IMR-90 (cell line): Measurements from ENCODE around the gene EPB41L4A. TPM values are rescaled to one million over a fixed set of nuclear protein-coding genes. Genes with fewer than 3 reads are reported as not detected.

Experiments
- ATAC-seq: fragments of 200-7000 bp; cut with Tn5 transposase; 2 replicates; pipeline ENCODE4 v1.9.1; 2020; ENCODE audit warnings: low read depth, mild to moderate bottlenecking, moderate library complexity
- BruUV-seq: library from RNA; stranded (reverse); fragments of 400-500 nt; replicated peaks from 2 replicates; lab custom pipeline; 2021; lab: Mats Ljungman, UMichigan
- CTCF ChIA-PET: fragments of 300-600 bp; formaldehyde crosslinking; extraction: SDS; loops from one replicate; lab custom pipeline; 2021; ENCODE audit warnings: antibody characterized with exemption; lab: Yijun Ruan, JAX
- POLR2A ChIA-PET: fragments of 300-600 bp; sonication (Branson Sonifier 250); formaldehyde crosslinking; loops from one replicate; lab custom pipeline; 2022; ENCODE audit warnings: antibody characterized with exemption; ENCODE audit not compliant: unreplicated experiment; lab: Charles Lee
- DNase-seq: peaks from one replicate; pipeline ENCODE4 v3.0.0; 2013
- H2AFZ ChIP-seq: replicated peaks from 2 replicates; pipeline ENCODE3; 2013; ENCODE audit warnings: low read length, mild to moderate bottlenecking; ENCODE audit not compliant: poor library complexity
- H2AK5ac ChIP-seq: 2 replicates; pipeline ENCODE4 v1.6.1; 2013; ENCODE audit warnings: low read depth, low read length, inconsistent platforms
- H2AK9ac ChIP-seq: replicated peaks from 2 replicates; pipeline ENCODE3; 2013; ENCODE audit warnings: mild to moderate bottlenecking, low read depth, low read length, moderate library complexity; ENCODE audit not compliant: poor library complexity
- H2BK120ac ChIP-seq: 2 replicates; pipeline ENCODE4 v1.6.1; 2013; ENCODE audit warnings: low read depth, low read length, inconsistent platforms
- H2BK15ac ChIP-seq: 3 replicates; pipeline ENCODE4 v1.6.1; 2013; ENCODE audit warnings: low read depth, low read length, inconsistent platforms
- H2BK20ac ChIP-seq: 2 replicates; pipeline ENCODE4 v1.6.1; 2013; ENCODE audit warnings: low read depth, mild to moderate bottlenecking, inconsistent platforms, low read length, moderate library complexity
- H2BK5ac ChIP-seq: 2 replicates; pipeline ENCODE4 v1.6.1; 2013; ENCODE audit warnings: mild to moderate bottlenecking, low read depth, low read length, inconsistent platforms; ENCODE audit not compliant: poor library complexity, severe bottlenecking
- H3K14ac ChIP-seq: replicated peaks from 2 replicates; pipeline ENCODE4 v1.6.1; 2013; ENCODE audit warnings: low read depth, low read length, inconsistent platforms
- H3K18ac ChIP-seq: 2 replicates; pipeline ENCODE4 v1.6.1; 2013; ENCODE audit warnings: low read depth, low read length, control low read depth
- H3K23ac ChIP-seq: 2 replicates; pipeline ENCODE4 v1.6.1; 2013; ENCODE audit warnings: low read depth, low read length, inconsistent platforms
- H3K27ac ChIP-seq: 2 replicates; pipeline ENCODE4 v1.5.1; 2013; ENCODE audit warnings: mild to moderate bottlenecking, control low read depth, low read length; ENCODE audit not compliant: insufficient read depth
- H3K27me3 ChIP-seq: 2 replicates; pipeline ENCODE4 v1.6.1; 2013; ENCODE audit warnings: low read length; ENCODE audit not compliant: control insufficient read depth, insufficient read depth
- H3K36me3 ChIP-seq: 2 replicates; pipeline ENCODE4 v1.6.1; 2013; ENCODE audit warnings: low read length, mixed read lengths; ENCODE audit not compliant: control insufficient read depth, insufficient read depth
- H3K4ac ChIP-seq: 2 replicates; pipeline ENCODE4 v1.6.1; 2013; ENCODE audit warnings: low read depth, low read length, inconsistent platforms
- H3K4me1 ChIP-seq: 2 replicates; pipeline ENCODE4 v1.6.1; 2013; ENCODE audit warnings: low read length, mixed read lengths; ENCODE audit not compliant: control insufficient read depth, insufficient read depth
- H3K4me2 ChIP-seq: 2 replicates; pipeline ENCODE4 v1.6.1; 2013; ENCODE audit warnings: low read depth, mild to moderate bottlenecking, control low read depth, low read length, moderate library complexity
- H3K4me3 ChIP-seq: 2 replicates; pipeline ENCODE4 v1.5.1; 2013; ENCODE audit warnings: low read depth, mild to moderate bottlenecking, control low read depth, low read length, moderate library complexity; ENCODE audit not compliant: insufficient read depth
- H3K56ac ChIP-seq: 2 replicates; pipeline ENCODE4 v1.6.1; 2013; ENCODE audit warnings: low read length, inconsistent platforms; ENCODE audit not compliant: insufficient read depth; ENCODE audit errors: extremely low read depth
- H3K79me1 ChIP-seq, 2 experiments: 2 replicates each; pipeline ENCODE4 v1.6.1; 2013; ENCODE audit warnings: low read length in 2 of 2, inconsistent platforms in 1 of 2, low read depth in 1 of 2
- H3K9ac ChIP-seq: 2 replicates; pipeline ENCODE4 v1.6.1; 2013; ENCODE audit warnings: low read depth, low read length, control low read depth
- H3K9me1 ChIP-seq: 2 replicates; pipeline ENCODE4 v1.6.1; 2013; ENCODE audit warnings: low read length, inconsistent platforms; ENCODE audit not compliant: insufficient read depth
- H3K9me3 ChIP-seq: 2 replicates; pipeline ENCODE4 v1.6.1; 2013; ENCODE audit warnings: low read length; ENCODE audit not compliant: control insufficient read depth, insufficient read depth
- H4K20me1 ChIP-seq: 2 replicates; pipeline ENCODE4 v1.6.1; 2013; ENCODE audit warnings: low read length, inconsistent platforms; ENCODE audit not compliant: insufficient read depth
- H4K5ac ChIP-seq: 2 replicates; pipeline ENCODE4 v1.6.1; 2013; ENCODE audit warnings: mild to moderate bottlenecking, low read depth, low read length, control low read depth
- H4K8ac ChIP-seq, 2 experiments: 2 replicates each; pipeline ENCODE4 v1.6.1; 2013; ENCODE audit warnings: low read depth in 2 of 2, low read length in 2 of 2, control low read depth in 1 of 2, inconsistent platforms in 1 of 2
- H4K91ac ChIP-seq: 2 replicates; pipeline ENCODE4 v1.6.1; 2013; ENCODE audit warnings: low read depth, low read length, inconsistent platforms; ENCODE audit not compliant: insufficient read depth
- BHLHE40 ChIP-seq: fragments of 150-350 bp; IDR thresholded peaks from 2 replicates; pipeline ENCODE4 v1.6.1; 2016; ENCODE audit warnings: mild to moderate bottlenecking, low read depth, low read length
- CHD1 ChIP-seq: IDR thresholded peaks from 2 replicates; pipeline ENCODE4 v1.6.1; 2012; ENCODE audit warnings: low read depth, low read length, improper control_type of control experiment
- FOS ChIP-seq: fragments of 150-350 bp; IDR thresholded peaks from 2 replicates; pipeline ENCODE4 v1.6.1; 2016; ENCODE audit warnings: low read depth, low read length
- MAFK ChIP-seq: IDR thresholded peaks from 2 replicates; pipeline ENCODE4 v1.6.1; 2012; ENCODE audit warnings: low read depth, low read length, improper control_type of control experiment
- MAZ ChIP-seq: IDR thresholded peaks from 2 replicates; pipeline ENCODE4 v1.6.1; 2012; ENCODE audit warnings: low read depth, mild to moderate bottlenecking, low read length, improper control_type of control experiment, moderate library complexity, borderline replicate concordance
- NFE2L2 ChIP-seq: fragments of 150-350 bp; IDR thresholded peaks from 2 replicates; pipeline ENCODE4 v1.6.1; 2016; ENCODE audit warnings: low read depth, mild to moderate bottlenecking, low read length
- POLR2A ChIP-seq: IDR thresholded peaks from 2 replicates; pipeline ENCODE4 v1.6.1; 2012; ENCODE audit warnings: mild to moderate bottlenecking, low read depth, low read length
- RFX5 ChIP-seq: IDR thresholded peaks from 2 replicates; pipeline ENCODE4 v1.8.0; 2012; ENCODE audit warnings: low read depth, mild to moderate bottlenecking, low read length, moderate library complexity
- SMC3 ChIP-seq: fragments of 150-350 bp; IDR thresholded peaks from 2 replicates; pipeline ENCODE4 v1.6.1; 2016; ENCODE audit warnings: low read depth, mild to moderate bottlenecking, antibody characterized with exemption, low read length, moderate library complexity
- WGBS, 2 experiments: methylation state at CpG; one replicate each; pipeline versions ENCODE4 v1.1.5 to v1.1.7; 2013; ENCODE audit warnings: missing lambda C conversion rate in 2 of 2; ENCODE audit not compliant: insufficient read length in 1 of 2; ENCODE audit errors: extremely low coverage in 2 of 2; 5-methylcytosine and 5-hydroxymethylcytosine counted together
- dilution Hi-C: fragments of 300-500 bp; cut with HindIII; formaldehyde crosslinking; loops from one replicate; pipeline ENCODE4 v1.14.3; 2018; ENCODE audit warnings: low sequenced_read_pairs; ENCODE audit not compliant: unreplicated experiment
- in situ Hi-C: fragments of 300-500 bp; cut with MboI; formaldehyde crosslinking; loops from 3 replicates; pipeline ENCODE4 v1.14.3; 2019; ENCODE audit warnings: low sequenced_read_pairs, inconsistent platforms, mixed read lengths
- intact Hi-C: fragments of 100-400 bp; cut with micrococcal nuclease; formaldehyde crosslinking; loops from 2 replicates; pipeline ENCODE4 v1.10.0; 2022
- polyA plus RNA-seq, 3 experiments: library from polyadenylated mRNA; depleted of rRNA; stranded (reverse); fragments of >200 nt; gene quantifications; 2 replicates each; pipeline ENCODE4 v1.2.3, GENCODE V29; 2012; ENCODE audit warnings: low replicate concordance in 1 of 3
- total RNA-seq: library from RNA; depleted of rRNA; stranded (reverse); fragments of >200 nt; gene quantifications from 2 replicates; pipeline ENCODE4 v1.2.3, GENCODE V29; 2012
- TF ChIP-seq, protein P1 (sequence below): fragments of 150-350 bp; IDR thresholded peaks from 2 replicates; pipeline ENCODE4 v1.6.1; 2017; ENCODE audit warnings: mild to moderate bottlenecking, antibody characterized with exemption, low read length, low read depth
- TF ChIP-seq, protein P2 (sequence below): fragments of 150-350 bp; IDR thresholded peaks from 2 replicates; pipeline ENCODE4 v1.6.1; 2016; ENCODE audit warnings: low read depth, mild to moderate bottlenecking, low read length, moderate library complexity, borderline replicate concordance

The EPB41L4A gene
- total and polyA plus RNA-seq, 2 of the 4 experiments (the other 2 are of a cell fraction) = under 0.01 to 0.02 TPM

DNA sequence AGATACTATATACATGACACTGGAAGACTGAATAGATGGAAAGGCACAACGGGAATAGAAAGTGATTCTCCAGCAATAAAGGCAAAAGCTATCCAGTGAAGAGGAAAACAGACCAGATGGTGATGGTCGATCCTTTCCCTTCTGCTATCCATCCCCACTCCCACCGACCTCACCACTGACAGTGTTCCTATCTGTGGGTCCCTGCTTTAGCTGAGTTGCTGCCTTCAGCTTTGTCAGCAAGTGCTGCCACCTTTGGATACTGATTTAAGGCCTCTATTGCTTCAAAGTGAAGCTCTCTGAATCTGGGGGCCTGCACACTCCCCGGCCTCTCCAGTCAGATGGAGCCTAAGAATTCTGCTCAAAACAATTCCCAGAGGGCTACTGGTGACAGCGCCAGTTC, 32.3 kb downstream of the EPB41L4A start:
- H3K56ac ChIP-seq = no peak overlapping the region
- H3K9ac ChIP-seq = no peak overlapping the region
- no peak overlapping the region for H3K4me2 ChIP-seq
- no peak overlapping the region for H2AK9ac ChIP-seq
- H2BK120ac ChIP-seq = no peak overlapping the region
- H3K9me3 ChIP-seq = no peaks in the 10 kb centered on the region
- H3K14ac ChIP-seq = no peak overlapping the region
- 18% methylated on average over 2 of the region's 5 CpGs; no CpG with 5 or more reads in 1 of the 2 experiments for WGBS, 2 experiments
- no peaks in the 10 kb centered on the region for H3K4me1 ChIP-seq
- ChIA-PET POLR2A (no interaction called here), CTCF (no interaction called here)
- H2BK15ac ChIP-seq = no peak overlapping the region
- peak overlapping the region; percentile 43 for H2AFZ ChIP-seq
- no peak overlapping the region for H3K23ac ChIP-seq
- no peaks in the 10 kb centered on the region for H3K9me1 ChIP-seq
- no peaks in the 10 kb centered on the region for H3K79me1 ChIP-seq
- H4K8ac ChIP-seq = no peak overlapping the region
- no peak for DNase-seq
- no peaks in the 10 kb centered on the region for H4K20me1 ChIP-seq
- H3K4me3 ChIP-seq = no peak overlapping the region
- ATAC-seq = no peak
- no TSS peak for BruUV-seq
- no peak overlapping the region for H4K5ac ChIP-seq
- no peak overlapping the region for H3K4ac ChIP-seq
- H2AK5ac ChIP-seq = no peak overlapping the region
- TF ChIP-seq FOS = no peak
- no peak for TF ChIP-seq MAFK
- TF ChIP-seq, protein P1, sequence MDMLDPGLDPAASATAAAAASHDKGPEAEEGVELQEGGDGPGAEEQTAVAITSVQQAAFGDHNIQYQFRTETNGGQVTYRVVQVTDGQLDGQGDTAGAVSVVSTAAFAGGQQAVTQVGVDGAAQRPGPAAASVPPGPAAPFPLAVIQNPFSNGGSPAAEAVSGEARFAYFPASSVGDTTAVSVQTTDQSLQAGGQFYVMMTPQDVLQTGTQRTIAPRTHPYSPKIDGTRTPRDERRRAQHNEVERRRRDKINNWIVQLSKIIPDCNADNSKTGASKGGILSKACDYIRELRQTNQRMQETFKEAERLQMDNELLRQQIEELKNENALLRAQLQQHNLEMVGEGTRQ = no peak
- no peak for TF ChIP-seq SMC3
- TF ChIP-seq POLR2A = no peak
- no peak for TF ChIP-seq RFX5
- TF ChIP-seq CHD1 = no peak
- no peak for TF ChIP-seq MAZ
- no peak for TF ChIP-seq NFE2L2
- TF ChIP-seq, protein P2, sequence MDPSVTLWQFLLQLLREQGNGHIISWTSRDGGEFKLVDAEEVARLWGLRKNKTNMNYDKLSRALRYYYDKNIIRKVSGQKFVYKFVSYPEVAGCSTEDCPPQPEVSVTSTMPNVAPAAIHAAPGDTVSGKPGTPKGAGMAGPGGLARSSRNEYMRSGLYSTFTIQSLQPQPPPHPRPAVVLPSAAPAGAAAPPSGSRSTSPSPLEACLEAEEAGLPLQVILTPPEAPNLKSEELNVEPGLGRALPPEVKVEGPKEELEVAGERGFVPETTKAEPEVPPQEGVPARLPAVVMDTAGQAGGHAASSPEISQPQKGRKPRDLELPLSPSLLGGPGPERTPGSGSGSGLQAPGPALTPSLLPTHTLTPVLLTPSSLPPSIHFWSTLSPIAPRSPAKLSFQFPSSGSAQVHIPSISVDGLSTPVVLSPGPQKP = no peak
- TF ChIP-seq BHLHE40 = no peak
- H2BK5ac ChIP-seq = no peak overlapping the region
- dilution Hi-C loops (no loop called here), in situ Hi-C loops (no loop called here), intact Hi-C loops (no loop called here)
- no peaks in the 10 kb centered on the region for H3K36me3 ChIP-seq
- H4K91ac ChIP-seq = no peak overlapping the region
- H3K27me3 ChIP-seq = no peaks in the 10 kb centered on the region; the same call in 1 of the 2 replicates
- H3K27ac ChIP-seq = no peak overlapping the region
- no peak overlapping the region for H2BK20ac ChIP-seq
- H3K18ac ChIP-seq = no peak overlapping the region
